ENCODE results near the gene CATSPERZ. TPM values are rescaled to one million over a fixed set of nuclear protein-coding genes. Genes with fewer than 3 reads are reported as not detected.
A peak's percentile ranks its signal among the peaks of the same experiment; 100 is the strongest.

CATSPERZ gene
- total and polyA plus RNA-seq, 2 of the 13 experiments (the other 11 are each of a cell fraction or from before 2014, with no cell fraction given), result 0.22 to 0.48 TPM

DNA sequence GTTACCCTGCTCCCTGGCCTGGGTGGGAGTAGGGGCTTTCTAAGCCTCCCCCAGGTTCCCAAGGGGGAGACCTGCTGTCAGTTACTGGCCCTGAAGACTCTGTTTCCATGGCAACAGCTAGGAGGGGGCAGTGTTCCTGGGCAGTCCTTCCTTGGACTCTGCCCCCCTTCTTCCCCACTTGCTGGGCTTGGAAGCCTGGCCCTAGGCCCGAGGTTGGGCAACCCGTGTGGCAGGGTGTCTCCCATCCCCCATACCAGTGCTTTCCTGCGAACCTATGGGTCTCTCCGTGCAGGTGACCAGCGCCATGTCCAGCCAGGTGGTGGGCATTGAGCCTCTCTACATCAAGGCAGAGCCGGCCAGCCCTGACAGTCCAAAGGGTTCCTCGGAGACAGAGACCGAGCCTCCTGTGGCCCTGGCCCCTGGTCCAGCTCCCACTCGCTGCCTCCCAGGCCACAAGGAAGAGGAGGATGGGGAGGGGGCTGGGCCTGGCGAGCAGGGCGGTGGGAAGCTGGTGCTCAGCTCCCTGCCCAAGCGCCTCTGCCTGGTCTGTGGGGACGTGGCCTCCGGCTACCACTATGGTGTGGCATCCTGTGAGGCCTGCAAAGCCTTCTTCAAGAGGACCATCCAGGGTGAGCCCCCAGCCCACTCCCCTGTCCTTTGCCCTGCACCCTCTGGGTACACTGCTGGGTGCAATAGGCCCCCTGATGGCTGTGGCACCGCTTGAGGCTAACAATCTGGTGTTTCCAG lies 6.9 kb downstream of the CATSPERZ start (continued):
- TF ChIP-seq, protein P1, sequence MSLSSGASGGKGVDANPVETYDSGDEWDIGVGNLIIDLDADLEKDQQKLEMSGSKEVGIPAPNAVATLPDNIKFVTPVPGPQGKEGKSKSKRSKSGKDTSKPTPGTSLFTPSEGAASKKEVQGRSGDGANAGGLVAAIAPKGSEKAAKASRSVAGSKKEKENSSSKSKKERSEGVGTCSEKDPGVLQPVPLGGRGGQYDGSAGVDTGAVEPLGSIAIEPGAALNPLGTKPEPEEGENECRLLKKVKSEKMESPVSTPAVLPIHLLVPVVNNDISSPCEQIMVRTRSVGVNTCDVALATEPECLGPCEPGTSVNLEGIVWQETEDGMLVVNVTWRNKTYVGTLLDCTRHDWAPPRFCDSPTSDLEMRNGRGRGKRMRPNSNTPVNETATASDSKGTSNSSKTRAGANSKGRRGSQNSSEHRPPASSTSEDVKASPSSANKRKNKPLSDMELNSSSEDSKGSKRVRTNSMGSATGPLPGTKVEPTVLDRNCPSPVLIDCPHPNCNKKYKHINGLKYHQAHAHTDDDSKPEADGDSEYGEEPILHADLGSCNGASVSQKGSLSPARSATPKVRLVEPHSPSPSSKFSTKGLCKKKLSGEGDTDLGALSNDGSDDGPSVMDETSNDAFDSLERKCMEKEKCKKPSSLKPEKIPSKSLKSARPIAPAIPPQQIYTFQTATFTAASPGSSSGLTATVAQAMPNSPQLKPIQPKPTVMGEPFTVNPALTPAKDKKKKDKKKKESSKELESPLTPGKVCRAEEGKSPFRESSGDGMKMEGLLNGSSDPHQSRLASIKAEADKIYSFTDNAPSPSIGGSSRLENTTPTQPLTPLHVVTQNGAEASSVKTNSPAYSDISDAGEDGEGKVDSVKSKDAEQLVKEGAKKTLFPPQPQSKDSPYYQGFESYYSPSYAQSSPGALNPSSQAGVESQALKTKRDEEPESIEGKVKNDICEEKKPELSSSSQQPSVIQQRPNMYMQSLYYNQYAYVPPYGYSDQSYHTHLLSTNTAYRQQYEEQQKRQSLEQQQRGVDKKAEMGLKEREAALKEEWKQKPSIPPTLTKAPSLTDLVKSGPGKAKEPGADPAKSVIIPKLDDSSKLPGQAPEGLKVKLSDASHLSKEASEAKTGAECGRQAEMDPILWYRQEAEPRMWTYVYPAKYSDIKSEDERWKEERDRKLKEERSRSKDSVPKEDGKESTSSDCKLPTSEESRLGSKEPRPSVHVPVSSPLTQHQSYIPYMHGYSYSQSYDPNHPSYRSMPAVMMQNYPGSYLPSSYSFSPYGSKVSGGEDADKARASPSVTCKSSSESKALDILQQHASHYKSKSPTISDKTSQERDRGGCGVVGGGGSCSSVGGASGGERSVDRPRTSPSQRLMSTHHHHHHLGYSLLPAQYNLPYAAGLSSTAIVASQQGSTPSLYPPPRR (CRISPR knock-in tag; IDR thresholded peaks at IDR 0.05; ENCODE audit: borderline replicate concordance), result peak; percentile 49; the same call in 1 of the 2 replicates
- TF ChIP-seq SAP130 (CRISPR knock-in tag; IDR thresholded peaks at IDR 0.05; ENCODE audit: low read depth), result peak; percentile 48
- TF ChIP-seq NRL (CRISPR knock-in tag; IDR thresholded peaks at IDR 0.05; ENCODE audit: borderline replicate concordance), result peak; percentile 24; the same call in 1 of the 2 replicates
- TF ChIP-seq ZNF317 (CRISPR knock-in tag; IDR thresholded peaks at IDR 0.05), result no peak
- peak; percentile 63; the same call in 1 of the 2 replicates for TF ChIP-seq ZFX (CRISPR knock-in tag; IDR thresholded peaks at IDR 0.05; ENCODE audit: low read depth)
- TF ChIP-seq ZNF362 (CRISPR knock-in tag; IDR thresholded peaks at IDR 0.05; ENCODE audit: borderline replicate concordance), result peak; percentile 41; the same call in 1 of the 2 replicates
- TF ChIP-seq PHF21A (CRISPR knock-in tag; IDR thresholded peaks at IDR 0.05), result no peak
- TF ChIP-seq DPF2 (CRISPR knock-in tag; IDR thresholded peaks at IDR 0.05; ENCODE audit: borderline replicate concordance, low read depth), result 0 out of 2 replicates have a peak, but pooled peaks have one; percentile 54
- TF ChIP-seq FOXC1 (CRISPR knock-in tag; IDR thresholded peaks at IDR 0.05; ENCODE audit: borderline replicate concordance), result peak; percentile 51; the same call in 1 of the 2 replicates
- peak; percentile 49; the same call in 1 of the 2 replicates for TF ChIP-seq CHD2 (IDR thresholded peaks at IDR 0.05; ENCODE audit: low read depth, low read length)
- TF ChIP-seq, protein P2, sequence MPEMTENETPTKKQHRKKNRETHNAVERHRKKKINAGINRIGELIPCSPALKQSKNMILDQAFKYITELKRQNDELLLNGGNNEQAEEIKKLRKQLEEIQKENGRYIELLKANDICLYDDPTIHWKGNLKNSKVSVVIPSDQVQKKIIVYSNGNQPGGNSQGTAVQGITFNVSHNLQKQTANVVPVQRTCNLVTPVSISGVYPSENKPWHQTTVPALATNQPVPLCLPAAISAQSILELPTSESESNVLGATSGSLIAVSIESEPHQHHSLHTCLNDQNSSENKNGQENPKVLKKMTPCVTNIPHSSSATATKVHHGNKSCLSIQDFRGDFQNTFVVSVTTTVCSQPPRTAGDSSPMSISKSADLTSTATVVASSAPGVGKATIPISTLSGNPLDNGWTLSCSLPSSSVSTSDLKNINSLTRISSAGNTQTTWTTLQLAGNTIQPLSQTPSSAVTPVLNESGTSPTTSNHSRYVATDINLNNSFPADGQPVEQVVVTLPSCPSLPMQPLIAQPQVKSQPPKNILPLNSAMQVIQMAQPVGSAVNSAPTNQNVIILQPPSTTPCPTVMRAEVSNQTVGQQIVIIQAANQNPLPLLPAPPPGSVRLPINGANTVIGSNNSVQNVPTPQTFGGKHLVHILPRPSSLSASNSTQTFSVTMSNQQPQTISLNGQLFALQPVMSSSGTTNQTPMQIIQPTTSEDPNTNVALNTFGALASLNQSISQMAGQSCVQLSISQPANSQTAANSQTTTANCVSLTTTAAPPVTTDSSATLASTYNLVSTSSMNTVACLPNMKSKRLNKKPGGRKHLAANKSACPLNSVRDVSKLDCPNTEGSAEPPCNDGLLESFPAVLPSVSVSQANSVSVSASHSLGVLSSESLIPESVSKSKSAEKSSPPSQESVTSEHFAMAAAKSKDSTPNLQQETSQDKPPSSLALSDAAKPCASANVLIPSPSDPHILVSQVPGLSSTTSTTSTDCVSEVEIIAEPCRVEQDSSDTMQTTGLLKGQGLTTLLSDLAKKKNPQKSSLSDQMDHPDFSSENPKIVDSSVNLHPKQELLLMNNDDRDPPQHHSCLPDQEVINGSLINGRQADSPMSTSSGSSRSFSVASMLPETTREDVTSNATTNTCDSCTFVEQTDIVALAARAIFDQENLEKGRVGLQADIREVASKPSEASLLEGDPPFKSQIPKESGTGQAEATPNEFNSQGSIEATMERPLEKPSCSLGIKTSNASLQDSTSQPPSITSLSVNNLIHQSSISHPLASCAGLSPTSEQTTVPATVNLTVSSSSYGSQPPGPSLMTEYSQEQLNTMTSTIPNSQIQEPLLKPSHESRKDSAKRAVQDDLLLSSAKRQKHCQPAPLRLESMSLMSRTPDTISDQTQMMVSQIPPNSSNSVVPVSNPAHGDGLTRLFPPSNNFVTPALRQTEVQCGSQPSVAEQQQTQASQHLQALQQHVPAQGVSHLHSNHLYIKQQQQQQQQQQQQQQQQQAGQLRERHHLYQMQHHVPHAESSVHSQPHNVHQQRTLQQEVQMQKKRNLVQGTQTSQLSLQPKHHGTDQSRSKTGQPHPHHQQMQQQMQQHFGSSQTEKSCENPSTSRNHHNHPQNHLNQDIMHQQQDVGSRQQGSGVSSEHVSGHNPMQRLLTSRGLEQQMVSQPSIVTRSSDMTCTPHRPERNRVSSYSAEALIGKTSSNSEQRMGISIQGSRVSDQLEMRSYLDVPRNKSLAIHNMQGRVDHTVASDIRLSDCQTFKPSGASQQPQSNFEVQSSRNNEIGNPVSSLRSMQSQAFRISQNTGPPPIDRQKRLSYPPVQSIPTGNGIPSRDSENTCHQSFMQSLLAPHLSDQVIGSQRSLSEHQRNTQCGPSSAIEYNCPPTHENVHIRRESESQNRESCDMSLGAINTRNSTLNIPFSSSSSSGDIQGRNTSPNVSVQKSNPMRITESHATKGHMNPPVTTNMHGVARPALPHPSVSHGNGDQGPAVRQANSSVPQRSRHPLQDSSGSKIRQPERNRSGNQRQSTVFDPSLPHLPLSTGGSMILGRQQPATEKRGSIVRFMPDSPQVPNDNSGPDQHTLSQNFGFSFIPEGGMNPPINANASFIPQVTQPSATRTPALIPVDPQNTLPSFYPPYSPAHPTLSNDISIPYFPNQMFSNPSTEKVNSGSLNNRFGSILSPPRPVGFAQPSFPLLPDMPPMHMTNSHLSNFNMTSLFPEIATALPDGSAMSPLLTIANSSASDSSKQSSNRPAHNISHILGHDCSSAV (CRISPR knock-in tag; IDR thresholded peaks at IDR 0.05; ENCODE audit: borderline replicate concordance), result no peak
- no peak for TF ChIP-seq SP5 (CRISPR knock-in tag; IDR thresholded peaks at IDR 0.05; ENCODE audit: borderline replicate concordance, low read depth)
- peak in 1 of 2 experiments; percentile 39; a peak in 1 of 4 replicates for TF ChIP-seq EP300 (IDR thresholded peaks at IDR 0.05; ENCODE audit: low read depth in 2 of 2, low read length in 2 of 2)
- TF ChIP-seq EP300 (CRISPR knock-in tag; IDR thresholded peaks at IDR 0.05; ENCODE audit: borderline replicate concordance), result no peak; the same call in 1 of the 2 replicates

Measured in HepG2 (cell line).